WI38 (cell line): ENCODE measurements around the gene CDA.

Experiments
- H3K4me3 ChIP-seq: 2 replicates; pipeline ENCODE4 v1.5.1; 2011; ENCODE audit warnings: low read depth, mild to moderate bottlenecking, control low read depth, low read length
- TF ChIP-seq, protein P1 (sequence below): IDR thresholded peaks from 2 replicates; pipeline ENCODE4 v1.5.1; 2012; ENCODE audit warnings: low read depth, mild to moderate bottlenecking, control low read depth, low read length

Gene CDA

GRCh38 chr1:20641975-20642374 is 53.1 kb downstream of the CDA start:
- no peak overlapping the region for H3K4me3 ChIP-seq

GRCh38 chr1:20643080-20643479 is 54.2 kb downstream of the CDA start:
- H3K4me3 ChIP-seq, result no peak overlapping the region
- TF ChIP-seq, protein P1, sequence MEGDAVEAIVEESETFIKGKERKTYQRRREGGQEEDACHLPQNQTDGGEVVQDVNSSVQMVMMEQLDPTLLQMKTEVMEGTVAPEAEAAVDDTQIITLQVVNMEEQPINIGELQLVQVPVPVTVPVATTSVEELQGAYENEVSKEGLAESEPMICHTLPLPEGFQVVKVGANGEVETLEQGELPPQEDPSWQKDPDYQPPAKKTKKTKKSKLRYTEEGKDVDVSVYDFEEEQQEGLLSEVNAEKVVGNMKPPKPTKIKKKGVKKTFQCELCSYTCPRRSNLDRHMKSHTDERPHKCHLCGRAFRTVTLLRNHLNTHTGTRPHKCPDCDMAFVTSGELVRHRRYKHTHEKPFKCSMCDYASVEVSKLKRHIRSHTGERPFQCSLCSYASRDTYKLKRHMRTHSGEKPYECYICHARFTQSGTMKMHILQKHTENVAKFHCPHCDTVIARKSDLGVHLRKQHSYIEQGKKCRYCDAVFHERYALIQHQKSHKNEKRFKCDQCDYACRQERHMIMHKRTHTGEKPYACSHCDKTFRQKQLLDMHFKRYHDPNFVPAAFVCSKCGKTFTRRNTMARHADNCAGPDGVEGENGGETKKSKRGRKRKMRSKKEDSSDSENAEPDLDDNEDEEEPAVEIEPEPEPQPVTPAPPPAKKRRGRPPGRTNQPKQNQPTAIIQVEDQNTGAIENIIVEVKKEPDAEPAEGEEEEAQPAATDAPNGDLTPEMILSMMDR, result no peak

More at GRCh38 chr1:20641975-20642374, 53.1 kb downstream of the CDA start:
- TF ChIP-seq, protein P1, result no peak

- H3K4me3 ChIP-seq, result no peak overlapping the region
- TF ChIP-seq, protein P1, result no peak
Observed at GRCh38 chr1:20644416-20644815, 55.5 kb downstream of the CDA start.

- TF ChIP-seq, protein P1, result no peak
Observed at GRCh38 chr1:20645414-20645813, 56.5 kb downstream of the CDA start.

DNA sequence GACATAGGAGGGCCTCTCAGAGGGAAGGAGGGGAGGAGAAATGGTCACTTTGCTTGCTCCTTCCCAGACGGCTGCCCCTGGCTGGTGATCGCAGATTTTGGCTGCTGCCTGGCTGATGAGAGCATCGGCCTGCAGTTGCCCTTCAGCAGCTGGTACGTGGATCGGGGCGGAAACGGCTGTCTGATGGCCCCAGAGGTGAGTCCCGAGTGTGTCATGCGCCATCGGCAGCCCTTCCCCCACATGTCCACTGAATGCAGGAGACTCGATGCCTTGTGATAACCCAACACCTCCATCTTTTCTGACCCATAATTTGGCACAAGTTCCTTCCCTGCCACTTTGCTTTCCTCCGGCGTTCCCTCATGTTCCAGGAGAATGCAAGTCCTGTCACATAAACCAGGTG is 59.5 kb downstream of the CDA start:
- no peak overlapping the region for H3K4me3 ChIP-seq
- TF ChIP-seq, protein P1, result no peak

More at GRCh38 chr1:20645414-20645813, 56.5 kb downstream of the CDA start:
- no peak overlapping the region for H3K4me3 ChIP-seq

GRCh38 chr1:20648946-20649345 is 60.0 kb downstream of the CDA start:
- H3K4me3 ChIP-seq, result no peak overlapping the region
- TF ChIP-seq, protein P1, result no peak

DNA sequence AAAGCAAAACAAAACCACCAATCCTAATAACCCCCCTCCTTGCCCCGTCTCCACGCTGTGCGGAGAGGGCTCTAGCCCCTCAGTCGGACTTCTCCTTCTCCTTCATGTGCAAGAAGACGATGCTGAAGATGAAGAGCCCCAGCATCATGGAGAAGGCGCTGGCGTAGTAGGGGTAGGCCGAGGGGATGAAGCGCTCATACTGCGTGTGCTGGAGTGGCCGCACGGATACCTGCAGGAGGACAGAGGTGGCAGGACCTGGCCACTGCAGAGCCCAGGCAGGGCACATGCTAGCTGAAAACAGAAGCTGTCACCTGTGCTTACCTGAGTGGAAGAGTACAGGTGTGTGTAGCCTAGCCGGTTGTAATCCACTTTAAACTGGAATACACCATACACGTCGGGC is 63.4 kb downstream of the CDA start:
- TF ChIP-seq, protein P1, result no peak

More for the DNA sequence above, 63.4 kb downstream of the CDA start:
- no peak overlapping the region for H3K4me3 ChIP-seq
